Sigmoid colon (tissue), 7 donors: Measurements from ENCODE around the gene SDHC. TPM values are rescaled to one million over a fixed set of nuclear protein-coding genes. Genes with fewer than 3 reads are reported as not detected.
"Not testable (repeated sequence)": the region's sequence is repeated elsewhere in the genome, so short reads cannot be mapped to it uniquely, and the experiment has no call there.

Source experiments
- DNase-seq: peaks from one replicate; pipeline ENCODE4 v3.0.0-alpha.2; 2019
- H3K27ac ChIP-seq, 4 donors: fragments of 200-600 bp; sonication (generic); one replicate each; pipeline ENCODE4 v1.5.1; 2016 to 2019; ENCODE audit warnings: mild to moderate bottlenecking in 1 of 4
- H3K27me3 ChIP-seq, 3 donors: fragments of 200-600 bp; sonication (generic); one replicate each; pipeline ENCODE4 v1.5.1; 2019; ENCODE audit warnings: mild to moderate bottlenecking in 1 of 3
- H3K36me3 ChIP-seq, 4 donors: fragments of 200-600 bp; sonication (generic); one replicate each; pipeline ENCODE4 v1.5.1; 2016 to 2019
- H3K4me1 ChIP-seq, 4 donors: fragments of 200-600 bp; sonication (generic); one replicate each; pipeline ENCODE4 v1.5.1; 2017 to 2019
- H3K4me3 ChIP-seq, 4 donors: fragments of 200-600 bp; sonication (generic); one replicate each; pipeline ENCODE4 v1.5.1; 2017 to 2019; ENCODE audit warnings: mild to moderate bottlenecking in 2 of 4, moderate library complexity in 1 of 4
- H3K9me3 ChIP-seq, 4 donors: fragments of 200-600 bp in 3 of 4; sonication (generic) in 3 of 4; one replicate each; pipeline versions ENCODE4 v1.5.1 to v1.6.1; 2013 to 2019
- EP300 ChIP-seq, 4 donors: sonication (generic); formaldehyde crosslinking; IDR thresholded peaks; one replicate each; pipeline ENCODE4 v1.6.1; 2017; ENCODE audit warnings: antibody characterized with exemption in 4 of 4
- POLR2A ChIP-seq, 2 donors: fragments of 450-650 bp; IDR thresholded peaks; one replicate each; pipeline ENCODE4 v1.6.1; 2016; ENCODE audit warnings: antibody characterized with exemption in 2 of 2, mild to moderate bottlenecking in 2 of 2, moderate library complexity in 2 of 2
- POLR2AphosphoS5 ChIP-seq, 4 donors: sonication (generic); formaldehyde crosslinking; IDR thresholded peaks; one replicate each; pipeline ENCODE4 v1.6.1; 2017; ENCODE audit warnings: antibody characterized with exemption in 4 of 4
- WGBS, 2 donors: extraction: QIAGEN DNeasy Blood & Tissue Kit; methylation state at CpG; one replicate each; pipeline ENCODE4 v1.1.7; 2013; 5-methylcytosine and 5-hydroxymethylcytosine counted together
- intact Hi-C: fragments of 100-400 bp; cut with DNase I; formaldehyde crosslinking; loops from one replicate; pipeline ENCODE4 v1.15.1; 2023
- polyA plus RNA-seq, 3 donors: library from polyadenylated mRNA; stranded (reverse); fragments of 200-250 nt; gene quantifications; one replicate each; pipeline ENCODE4 v1.2.3, GENCODE V29; 2013
- total RNA-seq, 4 donors: library from RNA; depleted of rRNA; stranded (reverse); fragments of >200 nt; gene quantifications; one replicate each; pipeline ENCODE4 v1.1.0, GENCODE V29; 2016
- TF ChIP-seq, protein P1 (sequence below), 4 experiments: fragments of 450-650 bp in 3 of 4; fragments of 200-600 bp in 1 of 4; IDR thresholded peaks; one replicate each; pipeline ENCODE4 v1.5.1; 2016 to 2019; ENCODE audit warnings: antibody characterized with exemption in 4 of 4, mild to moderate bottlenecking in 3 of 4, moderate library complexity in 2 of 4
- donor health status: healthy with polysubstance abuse.
- donor health status: Bipolar disorder and iron deficiency.
- donor health status: healthy.

The SDHC gene
- total and polyA plus RNA-seq, 7 donors: 21.2 to 371 (median 83.5) TPM

DNA sequence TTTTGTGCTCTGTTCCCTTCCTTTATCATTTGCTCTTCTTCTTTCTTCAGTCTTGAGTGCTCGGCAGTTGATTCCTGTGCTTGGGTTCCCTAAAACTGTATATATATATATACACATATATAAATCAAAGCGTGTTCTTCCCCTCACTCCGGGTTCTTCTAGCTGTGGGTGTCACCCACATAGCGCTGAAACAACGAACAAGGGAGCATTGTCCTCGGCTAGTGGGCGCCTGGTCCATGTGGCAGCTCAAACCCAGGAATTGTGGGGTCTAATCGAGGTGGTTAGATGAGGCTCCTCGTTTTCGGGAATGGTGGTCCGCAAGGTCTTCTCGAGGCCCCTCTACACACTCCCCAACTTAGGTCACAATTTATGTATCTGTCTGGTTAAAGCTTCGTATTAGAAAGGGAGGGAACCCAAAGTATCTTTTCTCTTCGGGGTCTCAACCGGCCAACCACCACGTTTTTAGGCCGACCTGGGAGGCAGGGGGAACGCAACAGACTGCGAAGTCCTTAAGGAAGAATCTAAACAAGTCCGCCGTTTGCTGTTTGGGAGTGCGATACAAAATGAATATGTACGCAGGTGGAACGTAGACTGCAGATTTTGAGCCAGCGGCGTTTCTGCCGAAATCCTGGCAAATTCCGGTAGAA, 504 bp upstream of the SDHC start:
- 12 to 35% methylated on average over 28 of the region's 28 CpGs for WGBS, 2 donors

DNA sequence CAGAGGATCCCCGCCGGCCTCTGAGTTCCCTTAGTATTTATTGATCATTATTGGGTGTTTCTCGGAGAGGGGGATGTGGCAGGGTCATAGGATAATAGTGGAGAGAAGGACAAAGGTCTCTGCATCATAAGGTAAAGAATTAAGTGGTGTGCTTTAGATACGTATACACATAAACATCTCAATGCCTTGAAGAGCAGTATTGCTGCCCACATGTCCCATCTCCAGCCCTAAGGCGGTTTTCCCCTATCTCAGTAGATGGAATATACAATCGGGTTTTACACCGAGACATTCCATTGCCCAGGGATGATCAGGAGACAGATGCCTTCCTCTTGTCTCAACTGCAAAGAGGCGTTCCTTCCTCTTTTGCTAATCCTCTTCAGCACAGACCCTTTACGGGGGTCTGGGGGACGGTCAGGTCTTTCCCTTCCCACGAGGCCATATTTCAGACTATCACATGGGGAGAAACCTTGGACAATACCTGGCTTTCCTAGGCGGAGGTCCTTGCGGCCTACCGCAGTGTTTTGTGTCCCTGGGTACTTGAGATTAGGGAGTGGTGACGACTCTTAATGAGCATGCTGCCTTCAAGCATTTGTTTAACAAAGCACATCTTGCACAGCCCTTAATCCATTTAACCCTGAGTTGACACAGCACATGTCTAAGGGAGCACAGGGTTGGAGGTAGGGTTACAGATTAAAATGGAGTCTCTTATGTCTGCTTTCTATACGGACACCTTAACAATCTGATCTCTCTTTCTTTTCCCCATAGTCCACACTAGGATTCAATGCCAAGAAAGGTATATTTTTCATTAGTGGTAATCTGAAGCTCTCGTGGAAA, 1.9 kb downstream of the SDHC start:
- H3K27me3 ChIP-seq, intact Hi-C loops, H3K4me3 ChIP-seq, H3K27ac ChIP-seq, H3K9me3 ChIP-seq, DNase-seq: not testable (repeated sequence)
- H3K4me1 ChIP-seq: peaks cover 0 to 18% (median 16%) of the 10 kb centered on the region in 4 donors
- peaks cover 0 to 13% (median 0%) of the 10 kb centered on the region in 4 donors for H3K36me3 ChIP-seq
- WGBS, 2 donors: 83 to 87% methylated on average over 17 of the region's 17 CpGs

More for the DNA sequence above, 504 bp upstream of the SDHC start:
- no peak for TF ChIP-seq POLR2A (IDR thresholded peaks at IDR 0.05)
- TF ChIP-seq EP300 (IDR thresholded peaks at IDR 0.05): peak in 1 of 4 donors; percentile 24
- Histone ChIP-seq H3K36me3 (peaks cover 0 to 2% (median 0%) of the 10 kb centered on the region in 4 donors), H3K27me3 (no peaks in the 10 kb centered on the region), H3K9me3 (no peaks in the 10 kb centered on the region), H3K4me1 (peaks cover 0 to 18% (median 16%) of the 10 kb centered on the region in 4 donors), H3K4me3 (peak overlapping the region; percentile 80 to 91 (median 86)), H3K27ac (peak overlapping the region; percentile 92 to 97 (median 93))
- intact Hi-C loops: loop anchor here (5.0 kb wide), 1 partner anchor 69 kb away; no protein-coding TSS in a partner anchor
- DNase-seq: no peak

DNA sequence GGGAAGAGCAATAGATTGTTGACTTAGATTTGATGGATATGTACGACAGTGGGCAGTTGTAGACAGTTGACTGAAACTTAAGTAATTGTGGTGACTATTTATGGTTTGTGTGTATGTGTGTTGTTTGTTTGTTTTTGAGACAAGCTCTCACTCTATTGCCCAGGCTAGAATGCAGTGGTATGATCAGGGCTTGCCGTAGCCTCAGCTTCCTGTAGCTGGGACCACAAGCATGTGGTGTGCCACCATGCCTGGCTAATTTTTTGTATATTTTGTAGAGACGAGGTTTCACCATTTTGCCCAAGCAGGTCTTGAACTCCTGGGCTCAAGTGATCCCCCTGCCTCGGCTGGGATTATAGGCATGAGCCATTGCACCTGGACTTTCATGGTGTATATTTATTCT, 9.8 kb downstream of the SDHC start:
- no peak for TF ChIP-seq POLR2A (IDR thresholded peaks at IDR 0.05)
- no peaks in the 10 kb centered on the region for H3K27me3 ChIP-seq
- peaks cover 9 to 61% (median 17%) of the 10 kb centered on the region in 4 donors for H3K36me3 ChIP-seq
- H3K27ac ChIP-seq: no peak overlapping the region
- intact Hi-C loops: no loop called here
- no peak for DNase-seq
- H3K9me3 ChIP-seq: no peaks in the 10 kb centered on the region
- no peak overlapping the region for H3K4me3 ChIP-seq
- H3K4me1 ChIP-seq: no peaks in the 10 kb centered on the region
- 78 to 87% methylated on average over 4 of the region's 4 CpGs for WGBS, 2 donors

DNA sequence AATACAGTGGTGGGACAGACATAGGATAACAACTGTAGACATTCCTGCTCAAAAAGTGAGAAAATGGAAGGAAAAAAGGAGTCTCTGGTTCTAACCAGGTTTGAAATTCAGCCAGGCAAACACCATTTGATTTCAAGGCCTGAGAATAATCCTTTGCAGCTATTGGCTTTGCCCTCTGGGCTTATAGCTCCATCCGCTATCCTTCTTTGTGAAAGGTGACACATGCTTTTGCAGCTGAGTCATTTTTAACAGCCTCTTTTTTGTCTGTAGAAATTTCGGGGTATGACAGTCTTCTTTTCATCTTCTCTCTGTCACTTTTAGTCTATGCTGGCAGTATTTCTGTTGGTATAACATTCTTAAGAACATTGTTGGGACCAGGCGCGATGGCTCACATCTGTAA, 16.2 kb downstream of the SDHC start:
- H3K27ac ChIP-seq: no peak overlapping the region
- no peaks in the 10 kb centered on the region for H3K9me3 ChIP-seq
- TF ChIP-seq, protein P1, sequence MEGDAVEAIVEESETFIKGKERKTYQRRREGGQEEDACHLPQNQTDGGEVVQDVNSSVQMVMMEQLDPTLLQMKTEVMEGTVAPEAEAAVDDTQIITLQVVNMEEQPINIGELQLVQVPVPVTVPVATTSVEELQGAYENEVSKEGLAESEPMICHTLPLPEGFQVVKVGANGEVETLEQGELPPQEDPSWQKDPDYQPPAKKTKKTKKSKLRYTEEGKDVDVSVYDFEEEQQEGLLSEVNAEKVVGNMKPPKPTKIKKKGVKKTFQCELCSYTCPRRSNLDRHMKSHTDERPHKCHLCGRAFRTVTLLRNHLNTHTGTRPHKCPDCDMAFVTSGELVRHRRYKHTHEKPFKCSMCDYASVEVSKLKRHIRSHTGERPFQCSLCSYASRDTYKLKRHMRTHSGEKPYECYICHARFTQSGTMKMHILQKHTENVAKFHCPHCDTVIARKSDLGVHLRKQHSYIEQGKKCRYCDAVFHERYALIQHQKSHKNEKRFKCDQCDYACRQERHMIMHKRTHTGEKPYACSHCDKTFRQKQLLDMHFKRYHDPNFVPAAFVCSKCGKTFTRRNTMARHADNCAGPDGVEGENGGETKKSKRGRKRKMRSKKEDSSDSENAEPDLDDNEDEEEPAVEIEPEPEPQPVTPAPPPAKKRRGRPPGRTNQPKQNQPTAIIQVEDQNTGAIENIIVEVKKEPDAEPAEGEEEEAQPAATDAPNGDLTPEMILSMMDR (IDR thresholded peaks at IDR 0.05): no peak
- TF ChIP-seq POLR2A (IDR thresholded peaks at IDR 0.05): no peak
- TF ChIP-seq POLR2AphosphoS5 (IDR thresholded peaks at IDR 0.05): no peak
- no peak for TF ChIP-seq EP300 (IDR thresholded peaks at IDR 0.05)
- intact Hi-C loops: no loop called here
- peaks cover 28 to 96% (median 54%) of the 10 kb centered on the region in 4 donors for H3K36me3 ChIP-seq
- H3K27me3 ChIP-seq: no peaks in the 10 kb centered on the region
- no peak for DNase-seq
- H3K4me3 ChIP-seq: no peak overlapping the region
- WGBS, 2 donors: 95 to 97% methylated on average over 4 of the region's 4 CpGs
- no peaks in the 10 kb centered on the region for H3K4me1 ChIP-seq

DNA sequence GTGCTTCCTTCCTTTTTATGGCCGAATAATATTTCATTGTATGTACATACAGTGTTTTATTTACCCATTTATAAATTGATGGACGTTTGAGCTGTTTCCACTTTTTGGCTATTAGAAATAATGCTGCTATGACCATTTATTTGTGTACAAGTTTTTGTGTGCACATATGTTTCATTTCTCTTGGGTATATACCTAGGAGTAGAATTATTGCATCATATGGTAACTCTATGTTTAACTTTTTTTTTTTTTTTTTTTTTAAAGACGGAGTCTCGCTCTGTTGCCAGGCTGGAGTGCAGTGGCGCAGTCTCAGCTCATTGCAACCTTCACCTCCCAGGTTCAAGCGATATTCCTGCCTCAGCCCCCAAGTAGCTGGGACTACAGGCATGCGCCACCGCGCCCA, 19.0 kb downstream of the SDHC start:
- no peak for TF ChIP-seq POLR2AphosphoS5 (IDR thresholded peaks at IDR 0.05)
- Histone ChIP-seq H3K36me3 (peaks cover 19 to 91% (median 51%) of the 10 kb centered on the region in 4 donors), H3K27me3 (no peaks in the 10 kb centered on the region), H3K4me1 (no peaks in the 10 kb centered on the region), H3K9me3 (no peaks in the 10 kb centered on the region), H3K4me3 (no peak overlapping the region), H3K27ac (no peak overlapping the region)
- no peak for DNase-seq
- intact Hi-C loops: no loop called here
- 95 to 96% methylated on average over 9 of the region's 9 CpGs for WGBS, 2 donors

DNA sequence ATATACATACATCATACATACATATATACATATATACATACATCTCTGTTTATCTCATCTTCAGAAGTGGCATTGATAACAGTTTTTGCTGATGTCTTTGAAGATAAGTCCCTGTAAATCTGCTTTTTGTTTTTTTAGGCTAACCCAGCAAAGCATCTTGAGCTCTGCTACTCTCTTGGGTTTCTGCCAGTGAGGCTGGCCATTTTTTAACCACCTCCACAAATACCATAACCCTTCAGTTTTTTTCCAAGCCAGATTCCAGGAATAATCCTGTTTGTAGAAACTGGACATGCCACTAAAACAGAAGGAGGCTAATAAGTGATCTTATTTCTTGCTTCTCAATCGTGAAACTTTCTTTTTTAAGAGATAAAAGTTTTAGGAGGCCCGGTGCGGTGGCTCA, 21.6 kb downstream of the SDHC start:
- no peak for DNase-seq
- intact Hi-C loops: no loop called here
- H3K9me3 ChIP-seq: no peaks in the 10 kb centered on the region
- TF ChIP-seq EP300 (IDR thresholded peaks at IDR 0.05) (no peak), POLR2A (IDR thresholded peaks at IDR 0.05) (no peak)
- no peaks in the 10 kb centered on the region for H3K27me3 ChIP-seq
- no peaks in the 10 kb centered on the region for H3K4me1 ChIP-seq
- WGBS, 2 donors: 91 to 93% methylated on average over 3 of the region's 3 CpGs
- H3K27ac ChIP-seq: no peak overlapping the region
- H3K4me3 ChIP-seq: no peak overlapping the region
- H3K36me3 ChIP-seq: peaks cover 11 to 80% (median 36%) of the 10 kb centered on the region in 4 donors

DNA sequence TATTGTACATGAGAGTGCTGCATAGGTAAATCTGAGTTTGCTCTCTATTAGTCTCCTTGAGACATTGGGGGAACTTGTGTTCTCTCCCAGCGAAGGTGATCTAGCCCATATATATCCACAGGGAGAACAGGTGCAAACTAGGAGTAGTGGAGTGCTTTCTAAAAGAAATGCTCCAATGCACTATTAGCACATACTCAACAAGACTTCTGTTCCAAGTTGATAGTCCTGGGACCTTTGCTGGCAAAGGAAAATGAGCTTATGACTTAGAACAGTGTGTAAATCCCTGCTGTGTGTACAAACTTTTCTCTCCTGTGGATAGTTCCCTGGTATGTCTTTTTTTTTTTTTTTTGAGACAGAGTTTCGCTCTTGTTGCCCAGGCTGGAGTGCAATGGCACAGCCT, 28.0 kb downstream of the SDHC start:
- no peak overlapping the region for H3K27ac ChIP-seq
- no peak for DNase-seq
- WGBS, 2 donors: 94 to 99% methylated on average over 2 of the region's 2 CpGs
- intact Hi-C loops: no loop called here
- H3K9me3 ChIP-seq: no peaks in the 10 kb centered on the region
- TF ChIP-seq EP300 (IDR thresholded peaks at IDR 0.05) (no peak), POLR2AphosphoS5 (IDR thresholded peaks at IDR 0.05) (no peak), POLR2A (IDR thresholded peaks at IDR 0.05) (no peak)
- TF ChIP-seq, protein P1 (IDR thresholded peaks at IDR 0.05): no peak
- no peak overlapping the region for H3K4me3 ChIP-seq
- H3K4me1 ChIP-seq: no peaks in the 10 kb centered on the region
- peaks cover 7 to 80% (median 17%) of the 10 kb centered on the region in 4 donors for H3K36me3 ChIP-seq
- no peaks in the 10 kb centered on the region for H3K27me3 ChIP-seq
